Measurements from ENCODE around the gene PDIA5.

Gene PDIA5

DNA sequence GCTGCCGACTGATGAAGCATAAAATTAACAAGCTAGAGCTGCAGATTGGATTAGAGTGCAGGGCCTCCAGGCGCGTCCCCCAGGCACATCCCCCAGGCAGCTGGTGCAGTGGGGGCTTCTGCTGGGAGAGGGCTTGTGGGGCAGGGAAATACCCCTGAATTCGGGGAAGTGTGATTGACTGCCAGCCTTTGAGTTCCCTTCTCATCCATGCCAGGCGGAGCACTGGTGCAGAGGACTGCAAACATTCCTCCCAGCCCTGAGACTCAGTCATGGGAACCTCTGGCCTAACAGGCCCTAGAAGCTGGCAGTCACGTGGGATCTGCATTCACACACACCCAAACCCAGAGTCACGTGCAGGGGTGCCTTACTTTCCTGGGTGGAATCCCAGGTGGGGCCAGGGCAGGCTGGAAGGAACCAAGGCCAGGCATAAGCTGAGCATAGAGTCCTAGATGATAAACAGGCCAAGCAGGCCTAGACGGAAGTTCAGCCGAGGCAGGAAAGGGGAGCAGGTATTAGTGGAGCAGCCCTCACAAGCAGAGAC is 88.7 kb downstream of the PDIA5 start:
- Mint-ChIP-seq H3K4me3 (no peak overlapping the region), H3K27me3 (ENCODE audit: low read depth) (peaks cover 3% of the 10 kb centered on the region), H3K4me1 (peaks cover 10% of the 10 kb centered on the region), H3K36me3 (ENCODE audit: low read depth) (peaks cover 10% of the 10 kb centered on the region), H3K27ac (peak overlapping the region; percentile 60 to 79 (median 64)), H3K9me3 (no peaks in the 10 kb centered on the region)
- TF ChIP-seq, protein P1, sequence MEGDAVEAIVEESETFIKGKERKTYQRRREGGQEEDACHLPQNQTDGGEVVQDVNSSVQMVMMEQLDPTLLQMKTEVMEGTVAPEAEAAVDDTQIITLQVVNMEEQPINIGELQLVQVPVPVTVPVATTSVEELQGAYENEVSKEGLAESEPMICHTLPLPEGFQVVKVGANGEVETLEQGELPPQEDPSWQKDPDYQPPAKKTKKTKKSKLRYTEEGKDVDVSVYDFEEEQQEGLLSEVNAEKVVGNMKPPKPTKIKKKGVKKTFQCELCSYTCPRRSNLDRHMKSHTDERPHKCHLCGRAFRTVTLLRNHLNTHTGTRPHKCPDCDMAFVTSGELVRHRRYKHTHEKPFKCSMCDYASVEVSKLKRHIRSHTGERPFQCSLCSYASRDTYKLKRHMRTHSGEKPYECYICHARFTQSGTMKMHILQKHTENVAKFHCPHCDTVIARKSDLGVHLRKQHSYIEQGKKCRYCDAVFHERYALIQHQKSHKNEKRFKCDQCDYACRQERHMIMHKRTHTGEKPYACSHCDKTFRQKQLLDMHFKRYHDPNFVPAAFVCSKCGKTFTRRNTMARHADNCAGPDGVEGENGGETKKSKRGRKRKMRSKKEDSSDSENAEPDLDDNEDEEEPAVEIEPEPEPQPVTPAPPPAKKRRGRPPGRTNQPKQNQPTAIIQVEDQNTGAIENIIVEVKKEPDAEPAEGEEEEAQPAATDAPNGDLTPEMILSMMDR (IDR thresholded peaks at IDR 0.05; ENCODE audit: unreplicated experiment in 3 of 3) = no peak

DNA sequence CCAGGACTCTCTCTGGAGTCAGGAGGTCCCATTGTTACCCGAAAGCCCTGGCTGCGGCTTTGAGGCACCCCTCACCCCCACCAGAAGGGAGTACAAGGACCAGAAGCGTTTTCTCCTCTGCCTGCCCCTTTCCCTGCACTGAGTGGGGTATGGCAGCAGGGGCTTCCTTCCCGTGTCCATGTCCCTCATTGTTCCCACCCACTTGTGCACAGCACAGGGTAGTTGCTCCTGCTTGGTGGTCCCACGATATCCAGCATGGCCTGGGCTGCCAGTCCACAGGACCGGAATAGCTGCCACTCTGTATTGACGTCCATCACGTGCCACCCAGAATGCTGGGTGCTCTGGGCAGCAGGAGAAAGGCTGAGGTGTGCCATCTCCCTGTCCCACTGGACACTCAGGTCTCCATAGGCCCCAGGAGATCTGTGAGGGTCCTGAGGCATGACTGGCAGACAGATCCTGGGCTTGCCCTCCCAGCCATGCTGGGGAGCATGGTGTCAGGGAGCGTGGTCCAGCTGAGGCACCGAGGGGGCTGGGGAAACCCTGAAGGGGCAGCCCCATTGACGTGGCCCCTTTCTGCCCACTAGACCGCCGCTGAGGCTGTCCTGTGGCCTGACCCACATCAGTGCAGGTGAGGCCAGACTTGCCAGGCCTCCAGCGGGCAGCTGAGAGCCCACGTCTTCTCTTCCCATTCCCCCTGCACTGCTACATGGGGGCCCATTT is 89.6 kb downstream of the PDIA5 start:
- Mint-ChIP-seq H3K27ac (no peak overlapping the region), H3K9me3 (no peaks in the 10 kb centered on the region), H3K36me3 (ENCODE audit: low read depth) (peaks cover 10% of the 10 kb centered on the region), H3K4me3 (no peak overlapping the region), H3K27me3 (ENCODE audit: low read depth) (peaks cover 3% of the 10 kb centered on the region), H3K4me1 (peaks cover 10% of the 10 kb centered on the region)
- TF ChIP-seq, protein P1 (IDR thresholded peaks at IDR 0.05; ENCODE audit: unreplicated experiment in 3 of 3) = no peak

DNA sequence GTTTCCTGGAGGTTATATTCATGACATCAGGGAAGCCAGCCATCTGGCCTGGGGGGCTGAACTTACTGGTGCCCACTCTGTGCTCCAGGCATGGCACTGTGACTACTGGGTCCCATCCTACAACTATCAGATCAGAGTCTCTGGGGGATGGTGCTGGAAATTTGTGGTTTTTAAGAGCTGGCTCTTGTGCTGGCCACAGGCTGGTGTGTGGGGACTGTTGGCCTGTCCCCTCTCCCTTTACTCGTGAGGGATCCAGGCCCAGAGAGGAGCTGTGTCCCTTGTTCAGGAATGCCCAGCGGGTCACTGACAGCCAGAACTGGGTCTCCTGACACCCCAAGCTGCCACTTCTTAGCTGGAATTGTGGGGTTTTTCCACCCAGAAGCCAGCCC is 90.4 kb downstream of the PDIA5 start:
- TF ChIP-seq, protein P1 (IDR thresholded peaks at IDR 0.05; ENCODE audit: unreplicated experiment in 3 of 3) = no peak
- Mint-ChIP-seq H3K36me3 (ENCODE audit: low read depth) (peaks cover 10% of the 10 kb centered on the region), H3K27ac (no peak overlapping the region), H3K9me3 (no peaks in the 10 kb centered on the region), H3K27me3 (ENCODE audit: low read depth) (peaks cover 3% of the 10 kb centered on the region), H3K4me3 (no peak overlapping the region), H3K4me1 (peaks cover 10% of the 10 kb centered on the region)

DNA sequence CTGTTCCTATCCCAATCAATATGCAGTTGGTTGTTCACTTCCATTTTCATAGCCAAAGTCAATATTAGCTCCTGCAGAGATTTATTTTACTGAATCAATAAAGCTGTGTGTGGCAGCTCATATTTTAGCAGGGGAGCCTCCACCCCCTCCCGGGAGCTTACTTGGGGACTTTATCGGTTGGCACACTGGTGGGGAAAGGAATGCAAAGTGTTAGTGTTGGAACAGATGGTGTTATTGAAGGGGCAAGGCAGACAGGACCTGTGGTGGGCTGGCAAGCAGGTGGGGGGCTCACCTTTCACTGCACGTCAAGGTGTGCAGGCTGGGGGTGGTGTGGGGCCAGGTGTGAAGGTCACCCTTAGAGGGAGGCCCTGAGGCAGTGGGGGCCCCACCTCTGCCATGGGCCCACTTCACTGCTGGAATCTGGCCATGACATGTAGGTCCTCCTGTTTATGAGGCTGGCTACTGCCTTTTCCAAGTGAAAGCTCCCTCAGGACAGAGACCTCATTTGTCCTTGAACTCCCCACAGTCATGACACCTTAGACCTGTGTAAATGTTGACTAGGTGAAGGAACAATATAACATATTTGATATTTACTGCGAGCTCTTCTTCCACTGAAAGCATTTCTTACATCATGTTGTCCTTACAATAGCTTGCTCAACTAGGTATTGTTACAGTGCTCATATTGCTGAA is 90.9 kb downstream of the PDIA5 start:
- H3K4me3 Mint-ChIP-seq = no peak overlapping the region
- no peaks in the 10 kb centered on the region for H3K9me3 Mint-ChIP-seq
- H3K27ac Mint-ChIP-seq = no peak overlapping the region
- peaks cover 10% of the 10 kb centered on the region for H3K4me1 Mint-ChIP-seq
- TF ChIP-seq, protein P1 (IDR thresholded peaks at IDR 0.05; ENCODE audit: unreplicated experiment in 3 of 3) = no peak
- peaks cover 3% of the 10 kb centered on the region for H3K27me3 Mint-ChIP-seq (ENCODE audit: low read depth)
- H3K36me3 Mint-ChIP-seq (ENCODE audit: low read depth) = peaks cover 9% of the 10 kb centered on the region

DNA sequence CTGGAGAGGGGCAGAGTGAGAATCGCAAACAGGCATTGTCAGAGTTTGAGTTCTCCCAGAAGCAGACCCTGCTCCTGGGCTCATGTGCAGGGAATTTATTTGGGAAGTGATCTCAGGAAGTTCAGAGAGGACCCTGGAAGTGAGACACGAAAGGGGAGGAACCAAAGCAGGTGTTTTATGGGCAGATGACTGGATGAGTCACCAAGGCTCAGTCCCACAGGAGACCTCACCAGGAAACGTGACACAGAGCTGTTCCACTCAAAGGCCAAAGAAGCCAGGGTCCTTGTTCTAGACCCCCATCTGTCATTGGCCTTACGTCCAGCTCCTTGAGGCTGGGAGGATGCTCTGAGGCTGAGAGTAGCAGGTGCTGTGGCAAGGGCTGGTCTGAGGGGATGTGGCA is 91.5 kb downstream of the PDIA5 start:
- Mint-ChIP-seq H3K27me3 (ENCODE audit: low read depth) (peaks cover 3% of the 10 kb centered on the region), H3K4me3 (no peak overlapping the region), H3K36me3 (ENCODE audit: low read depth) (peaks cover 13% of the 10 kb centered on the region), H3K9me3 (no peaks in the 10 kb centered on the region), H3K4me1 (peaks cover 10% of the 10 kb centered on the region), H3K27ac (no peak overlapping the region)
- TF ChIP-seq, protein P1 (IDR thresholded peaks at IDR 0.05; ENCODE audit: unreplicated experiment in 3 of 3) = no peak

Data from nephron (organoid).